Fibroblast of skin of right biceps (primary cell): ENCODE results near the gene UBE2L5.

Experiments
- DNase-seq: peaks from one replicate; pipeline ENCODE4 v3.0.0-alpha.2; 2013

UBE2L5 gene

GRCh38 chr13:30422054-30422839 is at the start of gene UBE2L5:
Gene UBE2L5, plus strand, starts transcription at chr13:30422493. Its CDS starts 5,498 bp downstream, at chr13:30427991.
- DNase-seq: peak; percentile 80

DNA sequence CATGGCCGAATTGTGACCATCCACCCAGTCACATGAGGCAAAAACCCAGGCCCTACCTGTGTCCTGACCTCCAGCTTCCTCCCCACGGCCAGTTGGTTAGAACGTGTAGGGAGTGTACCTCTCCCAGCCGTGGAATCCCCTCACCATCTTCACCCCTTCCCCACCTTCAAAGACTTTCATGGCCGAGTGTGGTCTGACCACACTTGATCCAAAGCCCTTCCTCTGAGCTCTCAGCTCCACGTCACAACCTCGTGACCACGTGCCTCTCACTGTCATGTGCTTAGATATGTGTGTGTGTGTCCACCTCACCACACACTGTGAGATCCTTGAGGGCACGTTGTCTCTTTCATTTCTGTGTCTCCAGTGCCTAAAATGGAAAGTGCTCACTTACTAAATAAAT is 48.6 kb upstream of the UBE2L5 start:
- DNase-seq: no peak

DNA sequence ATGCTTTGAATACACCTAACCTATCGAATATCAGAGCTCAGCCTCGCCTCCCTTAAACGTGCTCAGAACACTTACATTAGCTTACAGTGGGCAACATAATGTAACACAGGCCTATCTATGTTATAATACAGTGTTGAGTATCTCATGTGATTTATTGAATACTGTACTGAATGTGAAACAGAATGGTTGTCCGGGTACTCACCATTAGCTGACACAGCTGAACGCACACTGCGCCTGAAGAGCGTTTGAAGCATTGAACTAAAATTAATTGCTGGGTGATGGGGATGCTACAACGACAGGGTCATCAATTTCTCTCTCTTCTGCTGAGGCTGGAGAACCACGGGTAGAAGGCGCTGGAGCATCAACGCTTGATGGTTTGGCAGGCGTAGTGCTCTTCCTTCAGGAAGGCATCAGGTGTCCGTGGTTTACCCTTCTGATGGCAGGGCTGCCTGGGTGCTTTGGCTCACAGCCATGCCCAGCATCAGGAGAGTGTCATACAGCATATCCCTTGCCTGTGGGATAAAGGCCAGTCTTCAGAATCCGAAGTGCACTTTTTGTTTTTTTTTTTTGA is 46.9 kb upstream of the UBE2L5 start:
- DNase-seq: no peak

- no peak for DNase-seq
Observed at GRCh38 chr13:30376426-30377311, 45.6 kb upstream of the UBE2L5 start.

GRCh38 chr13:30377312-30377685 is 45.0 kb upstream of the UBE2L5 start:
- DNase-seq: no peak

GRCh38 chr13:30378191-30378590 is 44.1 kb upstream of the UBE2L5 start:
- DNase-seq: no peak

- DNase-seq: no peak
Observed at GRCh38 chr13:30381049-30381448, 41.2 kb upstream of the UBE2L5 start.

GRCh38 chr13:30382836-30383525 is 39.3 kb upstream of the UBE2L5 start:
- no peak for DNase-seq

DNA sequence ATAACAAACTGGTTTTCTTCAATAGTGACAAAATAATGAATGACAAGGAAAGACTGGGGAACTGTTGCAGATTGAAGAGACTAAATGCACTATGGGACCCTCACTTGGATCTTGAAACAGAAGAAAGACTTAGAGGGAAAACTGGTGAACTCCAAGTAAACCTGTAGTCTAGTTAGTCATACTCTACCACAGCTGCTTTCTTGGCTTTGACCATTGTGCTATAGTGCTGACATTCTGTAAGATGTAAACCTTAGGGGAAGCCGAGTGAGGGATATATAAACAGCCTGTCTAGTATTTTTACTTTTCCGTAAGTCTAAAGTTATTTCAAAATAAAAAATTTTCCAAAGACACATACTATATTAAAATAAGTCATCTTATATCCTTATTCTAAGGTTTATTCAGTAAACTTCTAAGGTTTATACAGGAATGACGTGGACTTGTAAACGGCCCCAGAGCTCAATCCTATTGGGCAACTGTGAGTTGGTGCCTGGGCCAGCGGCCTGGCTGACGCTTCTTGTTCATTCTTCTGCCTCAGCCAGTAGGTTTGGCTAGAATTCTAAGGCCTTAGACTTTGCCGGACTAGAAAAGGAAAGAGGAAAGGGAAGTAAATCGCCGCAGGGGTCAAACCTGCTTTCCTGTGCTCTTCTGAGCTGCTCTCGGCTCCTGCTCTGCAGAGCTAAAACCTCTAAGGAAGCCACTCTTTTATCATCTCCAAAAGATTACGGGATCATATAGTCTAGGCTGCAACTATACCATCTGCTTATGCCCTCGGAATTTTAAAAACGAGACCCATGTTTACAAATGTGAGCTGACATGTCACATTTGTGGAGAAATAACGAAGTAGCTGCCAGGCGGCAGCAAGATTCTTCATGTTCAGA is 33.6 kb upstream of the UBE2L5 start:
- DNase-seq: peak; percentile 37

- no peak for DNase-seq
Observed at GRCh38 chr13:30391956-30392680, 30.2 kb upstream of the UBE2L5 start.

- DNase-seq: no peak
Observed at GRCh38 chr13:30392681-30393045, 29.6 kb upstream of the UBE2L5 start.

- DNase-seq: no peak
Observed at GRCh38 chr13:30394751-30395191, 27.5 kb upstream of the UBE2L5 start.

DNA sequence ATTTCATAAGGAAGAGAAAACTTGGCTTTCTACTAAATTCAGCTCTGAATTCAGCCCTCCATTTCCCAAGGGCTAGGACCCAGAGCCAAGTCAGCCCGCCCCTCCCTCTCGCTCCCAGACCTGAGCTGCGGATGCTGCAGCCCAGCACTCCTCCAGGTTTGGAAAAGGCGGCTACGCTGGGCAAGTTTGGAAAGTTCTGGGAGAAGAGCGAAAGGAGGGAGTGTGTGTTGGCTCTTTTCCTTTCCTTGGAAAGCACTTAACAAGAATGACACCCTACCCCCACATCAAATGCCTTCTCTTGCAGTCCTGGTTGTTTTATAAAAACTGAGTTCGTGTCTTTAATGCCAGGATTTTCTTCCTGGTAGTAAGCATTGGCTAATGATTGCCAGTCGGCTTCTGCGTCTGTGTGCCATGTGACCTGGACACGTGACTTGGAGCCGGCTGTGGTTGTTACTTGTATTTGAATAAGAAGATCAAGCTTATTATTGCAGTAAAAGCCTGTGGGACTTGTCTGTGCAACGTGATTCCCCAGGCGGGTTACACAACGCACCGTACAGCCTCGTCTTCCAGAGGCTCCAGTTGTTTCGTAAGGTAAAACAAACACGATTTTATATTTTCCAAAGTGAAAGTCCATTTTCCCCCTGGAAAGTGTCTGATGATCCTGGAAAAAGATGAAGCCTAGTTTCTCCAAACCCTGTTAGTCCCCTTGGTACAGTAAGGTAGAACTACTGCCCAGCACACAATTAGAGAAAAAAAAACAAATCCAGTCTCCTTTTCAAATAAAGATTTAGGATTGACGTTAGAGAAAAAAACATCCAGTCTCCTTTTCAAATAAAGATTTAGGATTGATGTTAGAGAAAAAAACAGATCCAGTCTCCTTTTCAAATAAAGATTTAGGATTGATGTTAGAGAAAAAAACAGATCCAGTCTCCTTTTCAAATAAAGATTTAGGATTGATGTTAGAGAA is 26.8 kb upstream of the UBE2L5 start:
- peak; percentile 86 for DNase-seq

DNA sequence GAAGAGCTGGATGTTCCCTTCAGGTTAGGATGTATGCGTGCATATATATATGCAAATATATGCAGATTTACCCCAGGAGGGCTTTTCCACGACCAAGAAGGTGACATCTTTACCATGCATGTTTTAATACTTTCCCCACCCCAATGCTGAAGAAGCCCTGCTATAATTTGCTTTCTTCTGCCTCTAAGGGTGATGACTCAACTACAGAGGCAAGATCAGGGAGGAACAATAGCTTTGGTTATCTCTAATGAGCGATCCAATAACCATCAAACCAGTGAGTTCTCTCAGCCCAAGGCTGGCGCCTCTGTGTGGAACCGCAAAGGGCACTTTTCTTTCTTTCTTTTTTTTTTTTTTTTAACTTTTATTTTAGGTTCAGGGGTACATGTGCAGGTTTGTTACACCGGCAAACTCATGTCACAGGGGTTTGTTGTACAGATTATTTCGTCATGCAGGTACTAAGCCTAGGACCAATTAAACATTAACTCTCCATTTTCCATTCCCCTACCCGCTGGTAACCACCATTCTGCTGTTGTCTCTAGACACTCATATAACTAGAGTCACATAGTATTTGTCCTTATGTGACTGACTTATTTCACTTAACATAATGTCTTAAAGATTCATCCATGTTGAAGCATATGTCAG is 25.7 kb upstream of the UBE2L5 start:
- DNase-seq: peak; percentile 30

- DNase-seq: no peak
Observed at GRCh38 chr13:30398601-30399072, 23.7 kb upstream of the UBE2L5 start.

DNA sequence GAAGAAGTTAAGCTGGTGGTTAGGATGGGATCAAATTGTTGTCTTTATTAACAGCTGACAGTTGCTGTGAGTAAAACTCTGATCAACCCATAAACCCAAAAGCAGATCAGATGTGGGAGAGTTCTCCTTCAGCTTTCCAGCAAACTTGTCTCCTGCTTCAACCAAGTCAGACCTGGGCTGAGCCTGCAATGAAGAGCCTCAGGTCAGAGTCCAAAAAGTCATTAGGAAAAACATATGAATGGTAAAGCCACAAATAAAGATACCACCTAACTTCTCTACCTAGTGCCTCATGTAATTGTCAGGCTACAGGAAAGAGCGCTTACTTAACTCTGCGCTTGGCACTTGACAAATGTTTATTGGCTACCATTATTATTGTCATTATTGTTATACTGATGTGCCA is 21.9 kb upstream of the UBE2L5 start:
- DNase-seq: no peak

DNA sequence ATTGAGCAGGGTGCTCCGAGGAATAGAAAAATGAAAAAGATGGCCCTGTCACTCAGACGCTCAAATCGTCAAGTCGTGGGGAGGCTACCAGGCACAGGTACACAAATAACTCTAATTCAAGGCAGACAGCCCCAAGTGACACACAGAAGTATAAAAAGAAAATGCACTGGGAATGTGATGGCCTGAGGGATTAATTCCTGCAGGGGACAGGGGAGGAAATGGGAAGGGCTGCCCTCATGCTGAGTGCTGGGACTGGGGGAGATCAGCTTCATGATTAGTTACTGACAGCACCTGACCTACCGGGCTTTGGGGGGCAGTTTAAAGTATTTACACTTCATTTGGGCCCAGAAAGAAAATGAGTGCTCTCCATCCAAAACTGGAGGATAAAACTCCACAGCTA is 20.9 kb upstream of the UBE2L5 start:
- DNase-seq: no peak

DNA sequence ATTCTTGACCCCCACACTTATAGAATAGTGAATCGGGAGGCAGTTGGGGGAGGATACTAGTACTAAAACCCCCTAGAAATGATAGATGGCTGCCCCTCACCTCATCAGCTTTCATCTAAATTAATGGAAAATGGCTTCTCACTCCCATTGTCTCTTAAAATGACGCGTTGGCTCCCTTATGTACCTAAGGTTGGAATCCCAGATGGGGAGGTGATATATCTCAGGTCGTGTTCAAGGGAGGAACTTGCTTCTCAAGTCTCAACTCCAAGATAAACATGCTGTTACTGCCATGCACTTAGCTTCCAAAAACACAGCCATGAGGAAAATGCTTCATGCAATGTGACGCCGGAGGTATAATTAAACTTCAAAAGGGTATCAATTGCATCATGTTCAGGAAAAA is 18.8 kb upstream of the UBE2L5 start:
- no peak for DNase-seq

GRCh38 chr13:30404207-30404606 is 18.1 kb upstream of the UBE2L5 start:
- no peak for DNase-seq
